Thyroid gland (tissue), 4 donors: ENCODE data around the gene ELMO1. TPM values are rescaled to one million over a fixed set of nuclear protein-coding genes. Genes with fewer than 3 reads are reported as not detected.

Experiments
- DNase-seq, 2 donors: peaks; one replicate each; pipeline ENCODE4 v3.0.0-alpha.2; 2019
- H3K27ac ChIP-seq, 3 donors: fragments of 200-600 bp; sonication (generic); 1 replicate in 2 of 3; 2 replicates in 1 of 3; pipeline ENCODE4 v1.5.1; 2016 to 2019; ENCODE audit warnings: mild to moderate bottlenecking in 1 of 3, moderate library complexity in 1 of 3
- H3K27me3 ChIP-seq: fragments of 200-600 bp; sonication (generic); one replicate; pipeline ENCODE4 v1.5.1; 2019
- H3K36me3 ChIP-seq, 2 donors: fragments of 200-600 bp; sonication (generic); one replicate each; pipeline ENCODE4 v1.5.1; 2016 to 2019
- H3K4me1 ChIP-seq, 2 donors: fragments of 200-600 bp; sonication (generic); one replicate each; pipeline ENCODE4 v1.5.1; 2017 to 2019
- H3K4me3 ChIP-seq, 3 donors: fragments of 200-600 bp; sonication (generic); replicated peaks in 1 of 3; 1 replicate in 2 of 3; 2 replicates in 1 of 3; pipeline ENCODE4 v1.5.1; 2016; ENCODE audit warnings: mild to moderate bottlenecking in 1 of 3
- H3K9me3 ChIP-seq: fragments of 200-600 bp; sonication (generic); one replicate; pipeline ENCODE4 v1.5.1; 2017
- POLR2A ChIP-seq, 2 donors: fragments of 450-650 bp; IDR thresholded peaks; one replicate each; pipeline ENCODE4 v1.6.1; 2017; ENCODE audit warnings: antibody characterized with exemption in 2 of 2, mild to moderate bottlenecking in 2 of 2, moderate library complexity in 1 of 2
- WGBS, 2 donors: methylation state at CpG; one replicate each; pipeline ENCODE4 v1.1.5; 2017; 5-methylcytosine and 5-hydroxymethylcytosine counted together
- intact Hi-C: fragments of 100-400 bp; cut with DNase I; formaldehyde crosslinking; loops from one replicate; pipeline ENCODE4 v1.15.1; 2023
- microRNA counts, 2 donors: library from miRNA; unstranded; fragments of <30 nt; microRNA quantifications; one replicate each; lab custom pipeline; 2016 to 2017
- microRNA-seq: library from miRNA; unstranded; fragments of <30 nt; microRNA quantifications from one replicate; pipeline ENCODE4, GENCODE V29; 2016
- small RNA-seq: library from RNA; depleted of rRNA; stranded (forward); fragments of <200 nt; gene quantifications from one replicate; pipeline ENCODE3, GENCODE V24; 2016
- total RNA-seq, 4 donors: library from RNA; depleted of rRNA; stranded (reverse); fragments of >200 nt; gene quantifications; one replicate each; pipeline ENCODE4 v1.2.3, GENCODE V29; 2016
- TF ChIP-seq, protein P1 (sequence below), 6 experiments: fragments of 200-600 bp in 3 of 6; fragments of 450-650 bp in 3 of 6; sonication (generic) in 3 of 6; IDR thresholded peaks; one replicate each; pipeline ENCODE4 v1.5.1; 2016 to 2019; ENCODE audit warnings: antibody characterized with exemption in 6 of 6, mild to moderate bottlenecking in 2 of 6, inconsistent platforms in 1 of 6, moderate library complexity in 1 of 6

The ELMO1 gene
- total RNA-seq, 4 donors from 2014 or later: 168 to 423 (median 312) TPM

DNA sequence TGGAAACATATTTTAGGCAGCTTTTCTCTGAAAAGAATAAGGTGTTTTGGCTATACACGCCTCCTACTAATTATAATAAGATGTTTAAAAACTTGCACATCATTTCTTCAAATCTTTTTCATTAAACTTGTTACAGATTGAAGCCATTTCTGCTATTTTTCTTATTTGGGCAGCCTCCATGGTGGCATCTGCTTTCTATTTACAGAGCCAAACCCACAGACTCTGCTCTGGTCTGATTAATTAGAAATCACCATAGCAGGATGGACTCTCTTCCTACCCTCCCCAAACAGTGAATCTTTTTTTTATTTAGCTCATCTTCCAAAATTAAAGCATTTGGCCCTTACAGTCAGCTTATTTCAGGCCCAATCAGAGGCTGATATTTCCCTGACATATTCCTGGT, 638.6 kb downstream of the ELMO1 start:
- TF ChIP-seq, protein P1, sequence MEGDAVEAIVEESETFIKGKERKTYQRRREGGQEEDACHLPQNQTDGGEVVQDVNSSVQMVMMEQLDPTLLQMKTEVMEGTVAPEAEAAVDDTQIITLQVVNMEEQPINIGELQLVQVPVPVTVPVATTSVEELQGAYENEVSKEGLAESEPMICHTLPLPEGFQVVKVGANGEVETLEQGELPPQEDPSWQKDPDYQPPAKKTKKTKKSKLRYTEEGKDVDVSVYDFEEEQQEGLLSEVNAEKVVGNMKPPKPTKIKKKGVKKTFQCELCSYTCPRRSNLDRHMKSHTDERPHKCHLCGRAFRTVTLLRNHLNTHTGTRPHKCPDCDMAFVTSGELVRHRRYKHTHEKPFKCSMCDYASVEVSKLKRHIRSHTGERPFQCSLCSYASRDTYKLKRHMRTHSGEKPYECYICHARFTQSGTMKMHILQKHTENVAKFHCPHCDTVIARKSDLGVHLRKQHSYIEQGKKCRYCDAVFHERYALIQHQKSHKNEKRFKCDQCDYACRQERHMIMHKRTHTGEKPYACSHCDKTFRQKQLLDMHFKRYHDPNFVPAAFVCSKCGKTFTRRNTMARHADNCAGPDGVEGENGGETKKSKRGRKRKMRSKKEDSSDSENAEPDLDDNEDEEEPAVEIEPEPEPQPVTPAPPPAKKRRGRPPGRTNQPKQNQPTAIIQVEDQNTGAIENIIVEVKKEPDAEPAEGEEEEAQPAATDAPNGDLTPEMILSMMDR (IDR thresholded peaks at IDR 0.05): no peak
- TF ChIP-seq POLR2A (IDR thresholded peaks at IDR 0.05): no peak
- Histone ChIP-seq H3K4me3 (no peak overlapping the region), H3K27me3 (no peaks in the 10 kb centered on the region), H3K27ac (no peak overlapping the region), H3K9me3 (no peaks in the 10 kb centered on the region), H3K36me3 (no peaks in the 10 kb centered on the region), H3K4me1 (no peaks in the 10 kb centered on the region)
- no peak for DNase-seq
- WGBS, 2 donors: 86 to 88% methylated on average over 1 of the region's 1 CpG
- intact Hi-C loops: no loop called here

- intact Hi-C loops: no loop called here
- Histone ChIP-seq H3K27ac (no peak overlapping the region), H3K4me1 (no peaks in the 10 kb centered on the region), H3K36me3 (no peaks in the 10 kb centered on the region), H3K27me3 (no peaks in the 10 kb centered on the region), H3K9me3 (no peaks in the 10 kb centered on the region), H3K4me3 (no peak overlapping the region)
- no peak for DNase-seq
- WGBS, 2 donors: 95 to 100% methylated on average over 3 of the region's 3 CpGs
- TF ChIP-seq, protein P1 (IDR thresholded peaks at IDR 0.05): no peak
- TF ChIP-seq POLR2A (IDR thresholded peaks at IDR 0.05): no peak
These were observed 639.2 kb downstream of the ELMO1 start for GRCh38 chr7:36809510-36809909.

- WGBS, 2 donors: 94% methylated on average over 3 of the region's 3 CpGs
- Histone ChIP-seq H3K27me3 (no peaks in the 10 kb centered on the region), H3K36me3 (no peaks in the 10 kb centered on the region), H3K9me3 (no peaks in the 10 kb centered on the region), H3K4me3 (no peak overlapping the region), H3K4me1 (no peaks in the 10 kb centered on the region), H3K27ac (no peak overlapping the region)
- intact Hi-C loops: no loop called here
- TF ChIP-seq POLR2A (IDR thresholded peaks at IDR 0.05): no peak
- TF ChIP-seq, protein P1 (IDR thresholded peaks at IDR 0.05): no peak
- DNase-seq: no peak
These were observed 639.6 kb downstream of the ELMO1 start for GRCh38 chr7:36809086-36809485.

GRCh38 chr7:36806891-36807290, 641.8 kb downstream of the ELMO1 start:
- H3K36me3 ChIP-seq: no peaks in the 10 kb centered on the region
- H3K27me3 ChIP-seq: no peaks in the 10 kb centered on the region
- 84 to 88% methylated on average over 2 of the region's 2 CpGs for WGBS, 2 donors
- H3K9me3 ChIP-seq: no peaks in the 10 kb centered on the region
- no peak overlapping the region for H3K27ac ChIP-seq
- H3K4me1 ChIP-seq: no peaks in the 10 kb centered on the region
- DNase-seq: no peak
- no peak overlapping the region for H3K4me3 ChIP-seq
- intact Hi-C loops: no loop called here
- TF ChIP-seq, protein P1 (IDR thresholded peaks at IDR 0.05): no peak
- TF ChIP-seq POLR2A (IDR thresholded peaks at IDR 0.05): no peak

MicroRNAs within 50 kb of the gene (microRNA counts, 767-probe panel; counts per million panel counts)
- microRNA hsa-miR-1200 (lab: Ali Mortazavi, UCI): 0 counts per million in 2 donors

Small RNA genes lying within 50 kb of the gene (microRNA-seq; reads per million reads assigned to microRNA genes)
- gene MIR1200: not detected

Small RNA genes lying within 50 kb of the gene (small RNA-seq; reads per million reads assigned to genes)
- gene MIR1200 (not detected), gene RF00019 (not detected), gene RF00432 (not detected), gene RNU6-565P (not detected)

Other genes starting within 250 kb of the ELMO1 start
- gene GPR141, start 234.9 kb upstream of the ELMO1 start, total RNA-seq: under 1 TPM in 2 of 4 donors, not detected in 2; 0.78 TPM